Muscle layer of duodenum (tissue), 2 donors: ENCODE measurements around the gene SPATA17.
"Not testable (repeated sequence)": the region's sequence is repeated elsewhere in the genome, so short reads cannot be mapped to it uniquely, and the experiment has no call there.

ENCODE experiments used
- H3K27ac ChIP-seq: one replicate; pipeline ENCODE4 v1.7.0; 2013; ENCODE audit warnings: mild to moderate bottlenecking, low read length
- H3K27me3 ChIP-seq: one replicate; pipeline ENCODE4 v1.7.0; 2013; ENCODE audit warnings: low read depth, mild to moderate bottlenecking, control low read depth, low read length
- H3K36me3 ChIP-seq, 2 donors: one replicate each; pipeline ENCODE4 v1.7.0; 2013; ENCODE audit warnings: low read length in 2 of 2, control low read depth in 1 of 2, mild to moderate bottlenecking in 1 of 2; ENCODE audit not compliant: insufficient read depth in 2 of 2, control insufficient read depth in 1 of 2
- H3K4me1 ChIP-seq, 2 donors: one replicate each; pipeline ENCODE4 v1.7.0; 2013; ENCODE audit warnings: low read length in 2 of 2, mild to moderate bottlenecking in 2 of 2, control low read depth in 1 of 2, moderate library complexity in 1 of 2; ENCODE audit not compliant: insufficient read depth in 2 of 2, control insufficient read depth in 1 of 2
- H3K4me3 ChIP-seq, 2 donors: one replicate each; pipeline ENCODE4 v1.7.0; 2013; ENCODE audit warnings: low read length in 2 of 2, low read depth in 1 of 2, mild to moderate bottlenecking in 1 of 2
- H3K9me3 ChIP-seq, 2 donors: one replicate each; pipeline ENCODE4 v1.7.0; 2013; ENCODE audit warnings: low read length in 2 of 2, control low read depth in 1 of 2, mild to moderate bottlenecking in 1 of 2; ENCODE audit not compliant: control insufficient read depth in 1 of 2
- donor health status: healthy.

The SPATA17 gene

DNA sequence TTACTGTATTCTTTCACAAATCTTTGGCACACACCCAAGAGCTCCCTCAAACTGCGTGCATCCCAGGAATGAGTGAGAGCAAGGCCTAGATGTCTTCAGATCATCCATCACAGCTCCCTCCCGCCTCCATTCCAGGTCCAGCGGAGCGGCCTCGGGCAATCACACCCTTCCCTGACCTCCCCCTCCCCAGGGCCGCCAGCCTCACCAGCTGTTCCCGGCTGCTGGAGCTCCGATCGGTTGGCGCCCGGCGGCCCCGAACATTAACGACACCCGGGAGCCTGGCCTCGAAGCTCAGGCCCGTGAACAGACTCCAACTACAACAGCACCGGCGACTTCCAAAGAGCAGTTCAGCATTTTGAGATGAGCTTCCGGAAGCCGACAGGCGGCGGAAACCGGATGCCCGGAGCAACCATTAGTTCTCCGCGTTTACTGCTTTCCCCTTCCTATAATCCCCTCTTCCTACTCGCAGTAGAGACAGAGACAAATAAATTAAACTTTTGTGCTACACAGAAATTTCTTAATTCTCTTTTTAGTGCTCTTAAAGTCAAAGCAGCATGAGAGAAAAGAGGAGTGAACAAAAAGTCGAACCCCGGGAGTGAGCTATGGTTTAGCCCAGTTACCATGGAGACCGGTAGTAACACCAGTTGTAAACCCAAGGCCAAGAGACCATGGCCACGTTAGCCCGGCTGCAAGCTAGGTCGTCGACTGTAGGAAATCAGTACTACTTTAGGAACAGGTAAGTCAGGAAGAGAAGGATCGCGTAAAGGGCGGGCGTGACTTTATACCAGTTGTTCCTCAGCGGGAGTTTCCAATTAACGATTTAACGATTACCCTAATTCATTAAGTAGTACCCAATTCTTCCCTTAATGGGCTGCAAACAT, at the start of gene SPATA17, which contains the start of gene GPATCH2:
SPATA17 (plus strand) TSS at position 634 of the 881 bp plus-strand sequence; CDS start at position 669, 35 bp downstream.
GPATCH2 (minus strand) TSS at position 380 of the 881 bp plus-strand sequence; CDS start at position 261, 119 bp downstream.
- peaks cover 0 to 30% of the 10 kb centered on the region in 2 donors for H3K4me1 ChIP-seq
- H3K4me3 ChIP-seq: peak within 1 kb of the TSS; percentile 72 to 75
- no peaks in the 10 kb centered on the region for H3K9me3 ChIP-seq
- H3K27ac ChIP-seq: peak within 1 kb of the TSS; percentile 97
- no peaks in the 10 kb centered on the region for H3K36me3 ChIP-seq
- H3K27me3 ChIP-seq: no peaks in the 10 kb centered on the region

- not testable (repeated sequence) for H3K27me3 ChIP-seq, H3K27ac ChIP-seq, H3K36me3 ChIP-seq, H3K9me3 ChIP-seq, H3K4me3 ChIP-seq, H3K4me1 ChIP-seq
These were observed 46.8 kb upstream of the SPATA17 start for GRCh38 chr1:217584286-217584811.

GRCh38 chr1:217585577-217585976, 45.6 kb upstream of the SPATA17 start:
- Histone ChIP-seq H3K4me3 (no peak overlapping the region), H3K27me3 (no peaks in the 10 kb centered on the region), H3K4me1 (no peaks in the 10 kb centered on the region), H3K9me3 (no peaks in the 10 kb centered on the region), H3K36me3 (no peaks in the 10 kb centered on the region), H3K27ac (no peak overlapping the region)

DNA sequence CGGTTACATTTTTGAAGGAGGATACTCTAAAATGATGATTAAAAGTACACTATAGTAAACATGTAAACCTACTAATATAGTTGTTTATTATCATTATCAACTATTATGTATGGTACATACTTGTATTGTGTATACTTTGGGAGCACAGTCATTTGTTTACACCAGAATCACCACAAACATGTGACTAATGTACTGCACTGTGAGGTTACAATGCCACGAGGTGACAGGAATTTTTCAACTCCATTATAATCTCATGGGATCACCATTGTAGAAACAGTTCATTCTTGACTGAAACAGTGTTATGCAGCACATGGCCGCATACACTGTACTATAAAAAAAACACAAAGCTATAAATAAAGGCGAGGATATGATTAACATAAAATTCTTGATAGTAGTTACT, 44.6 kb upstream of the SPATA17 start:
- no peak overlapping the region for H3K27ac ChIP-seq
- no peaks in the 10 kb centered on the region for H3K27me3 ChIP-seq
- H3K36me3 ChIP-seq: no peaks in the 10 kb centered on the region

GRCh38 chr1:217590598-217590997, 40.5 kb upstream of the SPATA17 start:
- no peaks in the 10 kb centered on the region for H3K27me3 ChIP-seq
- H3K36me3 ChIP-seq: no peaks in the 10 kb centered on the region
- H3K4me1 ChIP-seq: no peaks in the 10 kb centered on the region
- no peaks in the 10 kb centered on the region for H3K9me3 ChIP-seq
- no peak overlapping the region for H3K27ac ChIP-seq
- H3K4me3 ChIP-seq: no peak overlapping the region

More for the DNA sequence above, 44.6 kb upstream of the SPATA17 start:
- Histone ChIP-seq H3K9me3 (no peaks in the 10 kb centered on the region), H3K4me3 (no peak overlapping the region), H3K4me1 (no peaks in the 10 kb centered on the region)

DNA sequence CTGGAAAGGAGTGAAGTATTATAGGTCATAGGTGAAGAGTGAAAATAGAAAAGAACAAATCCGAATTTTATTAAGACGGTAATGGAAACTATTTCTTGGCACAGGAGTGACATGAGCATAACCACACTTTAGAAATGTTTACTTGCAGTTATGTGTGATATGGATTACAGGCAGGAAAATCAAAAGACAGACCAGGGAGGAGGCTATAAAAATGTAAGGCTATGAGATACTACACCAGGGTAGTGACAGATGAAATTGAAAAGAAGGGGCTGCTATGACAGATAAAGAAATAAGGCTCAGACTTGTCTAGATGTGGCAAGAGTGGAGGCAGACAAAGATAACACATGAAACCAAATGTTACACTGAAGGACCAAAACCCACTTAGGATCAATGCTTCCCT, 32.0 kb upstream of the SPATA17 start:
- Histone ChIP-seq H3K27me3 (no peaks in the 10 kb centered on the region), H3K4me1 (no peaks in the 10 kb centered on the region), H3K27ac (no peak overlapping the region)

GRCh38 chr1:217602380-217602779, 28.8 kb upstream of the SPATA17 start:
- Histone ChIP-seq H3K4me1 (no peaks in the 10 kb centered on the region), H3K9me3 (no peaks in the 10 kb centered on the region), H3K27me3 (no peaks in the 10 kb centered on the region), H3K27ac (no peak overlapping the region), H3K36me3 (peaks cover under 1 to 4% of the 10 kb centered on the region in 2 donors), H3K4me3 (no peak overlapping the region)

More for the DNA sequence above, 32.0 kb upstream of the SPATA17 start:
- peaks cover 0 to 4% of the 10 kb centered on the region in 2 donors for H3K36me3 ChIP-seq
- H3K9me3 ChIP-seq: no peaks in the 10 kb centered on the region
- H3K4me3 ChIP-seq: no peak overlapping the region

GRCh38 chr1:217605390-217605789, 25.8 kb upstream of the SPATA17 start:
- Histone ChIP-seq H3K9me3 (no peaks in the 10 kb centered on the region), H3K27me3 (no peaks in the 10 kb centered on the region), H3K27ac (no peak overlapping the region), H3K4me1 (no peaks in the 10 kb centered on the region), H3K36me3 (peaks cover 8 to 21% of the 10 kb centered on the region in 2 donors), H3K4me3 (no peak overlapping the region)

- H3K4me1 ChIP-seq: no peaks in the 10 kb centered on the region
- H3K9me3 ChIP-seq: no peaks in the 10 kb centered on the region
- H3K27ac ChIP-seq: no peak overlapping the region
- H3K36me3 ChIP-seq: peaks cover 3 to 17% of the 10 kb centered on the region in 2 donors
- no peaks in the 10 kb centered on the region for H3K27me3 ChIP-seq
- no peak overlapping the region for H3K4me3 ChIP-seq
These were observed 16.9 kb upstream of the SPATA17 start for GRCh38 chr1:217614200-217614712.

- H3K27ac ChIP-seq: no peak overlapping the region
- H3K4me1 ChIP-seq: no peaks in the 10 kb centered on the region
- H3K36me3 ChIP-seq: peaks cover 0 to 13% of the 10 kb centered on the region in 2 donors
- H3K9me3 ChIP-seq: no peaks in the 10 kb centered on the region
- no peaks in the 10 kb centered on the region for H3K27me3 ChIP-seq
- no peak overlapping the region for H3K4me3 ChIP-seq
These were observed 14.0 kb upstream of the SPATA17 start for GRCh38 chr1:217617126-217617525.

GRCh38 chr1:217620814-217621213, 10.3 kb upstream of the SPATA17 start:
- H3K4me3 ChIP-seq: no peak overlapping the region
- H3K4me1 ChIP-seq: no peaks in the 10 kb centered on the region

More at GRCh38 chr1:217620814-217621213, 10.3 kb upstream of the SPATA17 start:
- H3K27me3 ChIP-seq: no peaks in the 10 kb centered on the region
- H3K36me3 ChIP-seq: peaks cover 0 to 13% of the 10 kb centered on the region in 2 donors
- H3K27ac ChIP-seq: no peak overlapping the region
- H3K9me3 ChIP-seq: no peaks in the 10 kb centered on the region
